Stimulated activated CD8-positive, alpha-beta memory T cell treated with anti-CD3 and anti-CD28 coated beads, Interleukin-4, amount 100 ng/mL, for 48 hours (primary cell): ENCODE results near the gene GADL1.

Source experiments
- DNase-seq: peaks from one replicate; pipeline ENCODE4 v3.0.0-alpha.2; 2020

Gene GADL1

DNA sequence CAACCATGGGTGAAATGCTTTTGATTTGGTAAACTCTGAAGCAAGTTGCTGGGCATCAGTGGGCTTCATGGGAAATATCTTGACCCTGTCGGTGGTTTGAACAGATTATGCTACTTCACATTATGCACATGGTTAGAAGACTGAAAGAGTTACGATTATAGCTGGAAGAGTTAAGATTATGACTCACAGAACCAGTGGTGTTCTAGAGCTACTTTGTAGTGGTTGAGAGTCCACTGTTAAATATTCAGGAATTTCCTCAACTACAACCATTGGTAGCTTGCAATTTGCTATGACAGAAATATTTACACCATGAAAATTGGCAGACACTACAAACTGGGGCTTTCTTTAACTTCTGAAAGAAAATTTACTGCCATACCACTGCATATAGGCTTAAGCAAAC is 99.3 kb downstream of the GADL1 start:
- no peak for DNase-seq

DNA sequence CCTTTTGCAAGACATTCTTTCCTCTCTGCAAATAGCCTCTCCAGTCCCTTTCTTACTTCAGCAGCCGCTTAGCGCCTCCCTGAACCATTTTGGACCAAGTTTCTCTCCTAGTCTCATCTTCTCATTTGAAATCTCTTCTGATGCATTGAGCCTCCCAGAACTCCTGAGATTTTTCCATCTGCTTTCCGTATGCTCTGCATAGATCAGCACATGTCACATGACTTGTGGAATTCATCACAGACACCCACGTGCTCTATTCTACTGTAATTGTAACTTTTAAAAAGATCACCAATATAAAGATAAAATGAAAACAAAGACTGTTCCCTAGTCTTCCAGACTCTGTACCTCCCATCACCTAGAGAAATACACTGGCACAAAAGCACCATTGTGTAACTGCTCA is 100.7 kb downstream of the GADL1 start:
- no peak for DNase-seq

- no peak for DNase-seq
Observed at GRCh38 chr3:30790150-30790549, 104.3 kb downstream of the GADL1 start.

- DNase-seq: no peak
Observed at GRCh38 chr3:30786365-30786764, 108.1 kb downstream of the GADL1 start.

- no peak for DNase-seq
Observed at GRCh38 chr3:30779686-30780287, 114.7 kb downstream of the GADL1 start.

GRCh38 chr3:30778933-30779332 is 115.5 kb downstream of the GADL1 start:
- DNase-seq: no peak

DNA sequence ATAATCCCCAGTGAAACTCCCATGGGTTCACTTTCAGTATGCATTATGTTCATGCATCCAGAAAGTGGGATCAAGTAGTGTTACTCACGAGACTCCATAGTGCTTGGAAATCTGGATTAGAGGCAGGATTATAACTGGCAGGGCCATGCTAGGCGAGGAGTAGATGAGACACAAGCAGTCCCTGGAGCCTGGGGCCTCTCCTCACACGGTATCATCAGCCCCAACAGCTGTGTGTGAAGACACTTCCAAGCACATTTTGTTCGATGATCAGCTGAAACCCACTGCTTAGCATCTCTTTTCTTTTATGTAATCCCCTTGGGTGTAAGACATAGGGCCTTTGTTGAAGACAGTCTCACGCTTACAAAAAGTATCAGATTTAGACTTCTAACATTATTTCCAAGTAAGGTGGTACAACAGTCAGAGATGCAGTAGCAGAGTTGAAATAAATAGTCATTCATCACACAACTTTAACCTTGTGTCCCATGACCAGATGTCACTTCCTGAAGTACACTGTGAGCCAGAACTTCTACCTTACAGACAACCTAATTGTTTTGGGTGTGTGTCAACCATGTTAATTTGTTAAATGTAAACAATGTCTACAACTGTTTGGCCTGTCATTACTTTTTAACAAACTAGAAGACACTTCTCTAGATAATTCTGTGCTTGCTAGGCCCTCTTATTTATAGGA is 116.9 kb downstream of the GADL1 start:
- DNase-seq: no peak

GRCh38 chr3:30776186-30776815 is 118.2 kb downstream of the GADL1 start:
- DNase-seq: no peak

- no peak for DNase-seq
Observed at GRCh38 chr3:30775040-30775439, 119.4 kb downstream of the GADL1 start.

- no peak for DNase-seq
Observed at GRCh38 chr3:30774062-30774461, 120.4 kb downstream of the GADL1 start.

GRCh38 chr3:30770387-30770786 is 124.1 kb downstream of the GADL1 start:
- no peak for DNase-seq

GRCh38 chr3:30768703-30769550 is 125.5 kb downstream of the GADL1 start:
- DNase-seq: peak; percentile 85

- no peak for DNase-seq
Observed at GRCh38 chr3:30768046-30768445, 126.4 kb downstream of the GADL1 start.

- DNase-seq: no peak
Observed at GRCh38 chr3:30766522-30766921, 127.9 kb downstream of the GADL1 start.

GRCh38 chr3:30764891-30765290 is 129.6 kb downstream of the GADL1 start:
- no peak for DNase-seq

- no peak for DNase-seq
Observed at GRCh38 chr3:30764281-30764680, 130.2 kb downstream of the GADL1 start.

DNA sequence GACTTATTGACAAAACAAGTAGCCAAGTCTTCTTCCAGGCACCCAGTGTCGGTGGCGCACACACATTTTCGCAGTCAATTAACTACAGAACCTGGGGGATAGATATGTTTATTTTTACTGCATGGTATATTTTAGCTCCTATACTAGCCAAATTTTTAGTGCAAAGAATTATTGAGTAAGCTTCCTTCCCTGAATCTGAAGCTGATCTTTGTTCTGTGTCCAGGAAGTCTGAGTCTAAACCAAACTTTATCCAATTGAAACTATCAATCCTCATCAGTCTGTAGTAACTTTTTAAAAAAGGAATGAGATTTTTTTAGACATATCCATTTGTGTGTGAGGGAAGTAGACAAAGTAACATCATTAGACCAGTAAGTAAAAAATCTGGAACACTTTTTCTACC is 133.1 kb downstream of the GADL1 start:
- no peak for DNase-seq

DNA sequence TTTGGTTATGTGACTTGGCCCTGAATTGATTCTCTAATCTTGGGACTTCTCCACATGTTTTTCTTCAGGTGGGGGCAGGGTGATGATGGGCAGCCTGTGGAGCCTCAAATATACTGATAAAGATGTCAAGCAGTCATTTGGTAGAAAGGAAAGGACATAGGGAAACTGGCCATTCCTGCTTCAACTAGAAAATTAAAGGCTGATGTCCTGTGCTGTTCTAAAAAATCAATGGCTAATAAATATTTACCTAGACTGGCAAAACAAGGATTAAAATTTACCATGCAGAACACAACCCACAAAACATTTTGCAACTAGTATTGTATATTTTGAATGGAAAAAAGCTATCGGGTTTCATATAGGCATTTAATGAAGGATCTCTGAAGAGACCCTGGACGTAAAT is 133.7 kb downstream of the GADL1 start:
- DNase-seq: no peak

- no peak for DNase-seq
Observed at GRCh38 chr3:30760040-30760695, 134.3 kb downstream of the GADL1 start.

GRCh38 chr3:30756218-30756617 is 138.2 kb downstream of the GADL1 start:
- no peak for DNase-seq

- DNase-seq: no peak
Observed at GRCh38 chr3:30754426-30754825, 140.0 kb downstream of the GADL1 start.

DNA sequence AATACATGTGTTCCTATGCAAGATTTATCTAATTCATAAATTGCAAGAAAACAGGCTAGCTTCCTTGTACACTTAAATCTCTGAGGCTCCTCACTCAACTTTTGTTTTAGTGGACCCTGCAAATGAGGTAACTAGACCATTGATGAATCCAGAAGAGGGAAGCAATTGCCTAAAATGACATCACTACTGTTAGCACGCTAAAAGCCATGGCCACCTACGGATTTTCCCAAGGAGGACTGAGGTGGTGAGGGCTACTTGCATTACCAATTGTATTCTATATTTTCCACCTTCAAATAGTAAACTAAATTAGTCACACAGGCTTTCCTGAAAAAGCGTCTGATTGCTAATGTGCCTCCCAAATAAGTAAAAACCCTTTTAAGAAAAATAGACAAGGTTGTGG is 140.7 kb downstream of the GADL1 start:
- no peak for DNase-seq

DNA sequence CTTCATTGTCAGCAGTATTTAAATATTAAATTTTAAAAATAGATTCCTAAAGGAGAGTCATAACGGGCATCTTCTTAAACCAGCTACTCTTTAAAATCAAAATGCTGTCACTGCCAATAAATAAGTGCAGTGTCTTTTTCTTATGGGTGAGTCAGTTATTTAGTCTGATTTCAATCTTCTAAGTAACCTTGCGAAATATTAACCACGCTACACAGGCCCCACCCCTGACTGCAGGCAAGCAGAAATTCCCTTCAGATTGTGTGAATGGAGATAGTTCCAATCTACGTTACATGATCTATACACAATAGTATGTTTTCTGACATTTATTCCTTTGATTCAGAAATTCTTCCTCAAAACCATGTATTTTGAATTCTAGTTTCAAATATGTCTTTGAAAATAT is 141.5 kb downstream of the GADL1 start:
- DNase-seq: no peak
